ENCODE data around the gene BCKDHA.

BCKDHA gene

GRCh38 chr19:41354343-41354953 is 43.2 kb upstream of the BCKDHA start:
- no peaks in the 10 kb centered on the region for H4K20me1 ChIP-seq (ENCODE audit: insufficient read depth, low read length)
- H3K27ac ChIP-seq (ENCODE audit: low read depth, low read length, poor library complexity, severe bottlenecking): peak overlapping the region; percentile 31
- H3K4me2 ChIP-seq (ENCODE audit: low read length): peak overlapping the region; percentile 90
- no peaks in the 10 kb centered on the region for H3K9me3 ChIP-seq (ENCODE audit: low read length)
- peaks cover 22% of the 10 kb centered on the region for H3K4me1 ChIP-seq (ENCODE audit: insufficient read depth, low read length, severe bottlenecking)
- H3K36me3 ChIP-seq (ENCODE audit: insufficient read depth, low read length): no peaks in the 10 kb centered on the region
- no peaks in the 10 kb centered on the region for H3K27me3 ChIP-seq (ENCODE audit: insufficient read depth, low read length)
- TF ChIP-seq CTCF (IDR thresholded peaks at IDR 0.05; ENCODE audit: low read length): no peak
- TF ChIP-seq EZH2 (IDR thresholded peaks at IDR 0.05; ENCODE audit: borderline replicate concordance, low read length): no peak
- H2AFZ ChIP-seq (ENCODE audit: low read length): no peak overlapping the region
- H3K4me3 ChIP-seq (ENCODE audit: low read depth, low read length, poor library complexity, severe bottlenecking): peak overlapping the region; percentile 98
- no peaks in the 10 kb centered on the region for H3F3A ChIP-seq (ENCODE audit: insufficient read depth, low read length)
- no peaks in the 10 kb centered on the region for H3K9me2 ChIP-seq (ENCODE audit: low read depth, low read length)
- peak overlapping the region; percentile 44; the same call in 1 of the 2 replicates for H3K9ac ChIP-seq (ENCODE audit: low read length)
- H3K79me2 ChIP-seq (ENCODE audit: insufficient read depth, low read length): peaks cover 14% of the 10 kb centered on the region

GRCh38 chr19:41355035-41355434 is 42.6 kb upstream of the BCKDHA start:
- H3K27ac ChIP-seq (ENCODE audit: low read depth, low read length, poor library complexity, severe bottlenecking): no peak overlapping the region
- H3K9ac ChIP-seq (ENCODE audit: low read length): no peak overlapping the region
- no peaks in the 10 kb centered on the region for H3F3A ChIP-seq (ENCODE audit: insufficient read depth, low read length)
- TF ChIP-seq EZH2 (IDR thresholded peaks at IDR 0.05; ENCODE audit: borderline replicate concordance, low read length) (no peak), CTCF (IDR thresholded peaks at IDR 0.05; ENCODE audit: low read length) (no peak)
- H3K4me3 ChIP-seq (ENCODE audit: low read depth, low read length, poor library complexity, severe bottlenecking): no peak overlapping the region
- no peaks in the 10 kb centered on the region for H3K27me3 ChIP-seq (ENCODE audit: insufficient read depth, low read length)
- peaks cover 19% of the 10 kb centered on the region for H3K4me1 ChIP-seq (ENCODE audit: insufficient read depth, low read length, severe bottlenecking)
- no peaks in the 10 kb centered on the region for H4K20me1 ChIP-seq (ENCODE audit: insufficient read depth, low read length)
- H2AFZ ChIP-seq (ENCODE audit: low read length): no peak overlapping the region
- no peaks in the 10 kb centered on the region for H3K36me3 ChIP-seq (ENCODE audit: insufficient read depth, low read length)
- H3K9me2 ChIP-seq (ENCODE audit: low read depth, low read length): no peaks in the 10 kb centered on the region
- peaks cover 14% of the 10 kb centered on the region for H3K79me2 ChIP-seq (ENCODE audit: insufficient read depth, low read length)
- no peaks in the 10 kb centered on the region for H3K9me3 ChIP-seq (ENCODE audit: low read length)
- no peak overlapping the region for H3K4me2 ChIP-seq (ENCODE audit: low read length)

- Histone ChIP-seq H3K79me2 (ENCODE audit: insufficient read depth, low read length) (peaks cover 9% of the 10 kb centered on the region), H3F3A (ENCODE audit: insufficient read depth, low read length) (no peaks in the 10 kb centered on the region), H4K20me1 (ENCODE audit: insufficient read depth, low read length) (no peaks in the 10 kb centered on the region), H3K27ac (ENCODE audit: low read depth, low read length, poor library complexity, severe bottlenecking) (no peak overlapping the region), H3K9me2 (ENCODE audit: low read depth, low read length) (no peaks in the 10 kb centered on the region), H3K27me3 (ENCODE audit: insufficient read depth, low read length) (no peaks in the 10 kb centered on the region), H3K9ac (ENCODE audit: low read length) (no peak overlapping the region), H3K9me3 (ENCODE audit: low read length) (no peaks in the 10 kb centered on the region), H2AFZ (ENCODE audit: low read length) (no peak overlapping the region), H3K4me2 (ENCODE audit: low read length) (no peak overlapping the region), H3K4me3 (ENCODE audit: low read depth, low read length, poor library complexity, severe bottlenecking) (no peak overlapping the region), H3K36me3 (ENCODE audit: insufficient read depth, low read length) (no peaks in the 10 kb centered on the region), H3K4me1 (ENCODE audit: insufficient read depth, low read length, severe bottlenecking) (peaks cover 11% of the 10 kb centered on the region)
- no peak for TF ChIP-seq EZH2 (IDR thresholded peaks at IDR 0.05; ENCODE audit: borderline replicate concordance, low read length)
- no peak for TF ChIP-seq CTCF (IDR thresholded peaks at IDR 0.05; ENCODE audit: low read length)
These were observed 41.8 kb upstream of the BCKDHA start for GRCh38 chr19:41355802-41356201.
